Right lobe of liver (tissue), 6 donors: Measurements from ENCODE around the gene CASZ1. TPM values are rescaled to one million over a fixed set of nuclear protein-coding genes. Genes with fewer than 3 reads are reported as not detected.

ENCODE experiments used
- ATAC-seq, 4 donors: fragments of 200-7000 bp; cut with Tn5 transposase; one replicate each; pipeline ENCODE4 v1.9.1; 2020; ENCODE audit warnings: mild to moderate bottlenecking in 4 of 4, moderate library complexity in 4 of 4
- DNase-seq, 3 donors: peaks; one replicate each; pipeline ENCODE4 v3.0.0-alpha.2; 2020
- H3K27ac ChIP-seq, 3 donors: fragments of 200-600 bp; one replicate each; pipeline ENCODE4 v1.8.0; 2022
- H3K27me3 ChIP-seq, 2 donors: fragments of 200-600 bp; one replicate each; pipeline ENCODE4 v1.8.0; 2022
- H3K36me3 ChIP-seq, 4 donors: fragments of 200-600 bp; sonication (generic) in 1 of 4; one replicate each; pipeline versions ENCODE4 v1.5.1 to v1.8.0; 2017 to 2022; ENCODE audit warnings: control low read depth in 1 of 4
- H3K4me1 ChIP-seq, 4 donors: fragments of 200-600 bp; sonication (generic) in 1 of 4; one replicate each; pipeline versions ENCODE4 v1.5.1 to v1.8.0; 2017 to 2022; ENCODE audit warnings: control low read depth in 1 of 4
- H3K4me3 ChIP-seq, 3 donors: fragments of 200-600 bp; one replicate each; pipeline ENCODE4 v1.8.0; 2022
- H3K9me3 ChIP-seq, 4 donors: fragments of 200-600 bp; sonication (generic) in 1 of 4; one replicate each; pipeline versions ENCODE4 v1.5.1 to v1.8.0; 2017 to 2022; ENCODE audit warnings: control low read depth in 1 of 4
- CTCF ChIP-seq, 4 donors: fragments of 200-600 bp in 3 of 4; fragments of 450-650 bp in 1 of 4; IDR thresholded peaks; one replicate each; pipeline versions ENCODE4 v1.5.1 to v1.8.0; 2016 to 2022; ENCODE audit warnings: antibody characterized with exemption in 4 of 4, mild to moderate bottlenecking in 2 of 4
- POLR2A ChIP-seq: fragments of 450-650 bp; IDR thresholded peaks from one replicate; pipeline ENCODE4 v1.6.1; 2017; ENCODE audit warnings: antibody characterized with exemption, mild to moderate bottlenecking
- WGBS: methylation state at CpG from one replicate; pipeline ENCODE4 v1.1.6; 2018; ENCODE audit warnings: low coverage, low lambda C conversion rate; ENCODE audit not compliant: insufficient coverage; ENCODE audit errors: missing lambda C conversion rate; 5-methylcytosine and 5-hydroxymethylcytosine counted together
- intact Hi-C, 2 donors: fragments of 100-400 bp; cut with DNase I; formaldehyde crosslinking; loops; one replicate each; pipeline versions ENCODE4 v1.11.2 to v1.14.1; 2022
- total RNA-seq, 6 experiments: library from RNA; depleted of rRNA in 2 of 6; stranded (reverse); fragments of >200 nt in 2 of 6; fragmentation: NEBNext Ultra II Directional in 3 of 6; extraction: Animal tissue kit (Norgen Biotek cat#: 25700) in 3 of 6; gene quantifications; one replicate each; pipeline versions ENCODE4 v1.1.0 to v1.2.4, GENCODE V29; 2016 to 2023
- donor health status: DM: no; HTN: yes; CAD: no.
- donor health status: DM: no; HTN: no; CAD: no.
- donor health status: DM: no; HTN: no; CAD: no.
- donor health status: DM: no; HTN: yes; CAD: no.
- donor health status: DM: no; HTN: yes; CAD: no.

Gene CASZ1
- total RNA-seq, 6 experiments from 2014 or later = 3.1 to 10.1 (median 5.3) TPM

DNA sequence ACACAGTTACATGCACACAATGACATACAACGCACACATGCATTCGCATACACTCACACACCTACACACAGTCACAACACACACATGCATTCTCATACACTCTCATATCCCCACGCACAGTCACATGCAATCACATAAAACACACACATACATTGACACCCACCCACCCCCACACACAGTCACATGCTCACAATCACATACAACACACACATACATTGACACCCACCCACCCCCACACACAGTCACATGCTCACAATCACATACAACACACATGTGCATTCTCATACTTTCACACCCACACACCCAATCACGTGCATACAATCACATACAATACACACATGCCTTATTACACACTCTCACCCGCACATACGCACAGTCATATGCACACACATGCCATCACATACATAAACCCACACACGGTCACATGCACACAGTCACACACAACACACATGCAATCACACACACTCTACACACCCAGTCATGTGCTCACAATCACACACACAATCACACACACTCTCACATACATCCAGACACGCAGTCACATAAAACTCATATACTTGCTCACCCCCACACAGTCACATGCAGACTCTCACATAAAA, 134.3 kb downstream of the CASZ1 start:
- Histone ChIP-seq H3K27ac (no peak overlapping the region), H3K27me3 (no peaks in the 10 kb centered on the region), H3K4me1 (peaks cover 0 to 39% (median 22%) of the 10 kb centered on the region in 4 donors), H3K4me3 (no peak overlapping the region), H3K36me3 (no peaks in the 10 kb centered on the region), H3K9me3 (no peaks in the 10 kb centered on the region)
- TF ChIP-seq POLR2A (no peak), CTCF (IDR thresholded peaks at IDR 0.05) (no peak)
- 98% methylated on average over 7 of the region's 8 CpGs for WGBS
- no peak for DNase-seq
- ATAC-seq = no peak
- intact Hi-C loops = no loop called here

DNA sequence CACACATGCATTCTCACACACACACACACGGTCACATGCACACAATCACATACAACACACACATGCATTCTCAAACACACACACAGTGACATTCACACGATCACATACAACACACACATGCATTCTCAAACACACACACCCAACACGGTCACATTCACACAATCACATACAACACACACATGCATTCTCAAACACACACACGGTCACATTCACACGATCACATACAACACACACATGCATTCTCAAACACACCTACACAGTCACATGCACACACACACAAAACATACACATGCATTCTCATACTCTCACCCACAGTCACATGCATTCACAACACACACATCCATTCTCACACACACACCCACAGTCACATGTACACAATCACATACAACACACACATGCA, 135.0 kb downstream of the CASZ1 start:
- Histone ChIP-seq H3K27ac (no peak overlapping the region), H3K4me3 (no peak overlapping the region), H3K27me3 (no peaks in the 10 kb centered on the region), H3K9me3 (no peaks in the 10 kb centered on the region), H3K4me1 (peaks cover 0 to 36% (median 19%) of the 10 kb centered on the region in 4 donors), H3K36me3 (no peaks in the 10 kb centered on the region)
- no peak for ATAC-seq
- intact Hi-C loops = no loop called here
- no peak for TF ChIP-seq CTCF (IDR thresholded peaks at IDR 0.05)
- TF ChIP-seq POLR2A = no peak
- no peak for DNase-seq
- 95% methylated on average over 4 of the region's 5 CpGs for WGBS

GRCh38 chr1:10659646-10660540, 136.6 kb downstream of the CASZ1 start:
- peaks cover 0 to 20% (median 10%) of the 10 kb centered on the region in 4 donors for H3K4me1 ChIP-seq
- H3K9me3 ChIP-seq = no peaks in the 10 kb centered on the region
- no peaks in the 10 kb centered on the region for H3K36me3 ChIP-seq
- ATAC-seq (no peak), DNase-seq (no peak)
- TF ChIP-seq CTCF (IDR thresholded peaks at IDR 0.05) (no peak), POLR2A (no peak)
- no peak overlapping the region for H3K4me3 ChIP-seq
- intact Hi-C loops = no loop called here
- 94% methylated on average over 30 of the region's 52 CpGs for WGBS
- H3K27ac ChIP-seq = no peak overlapping the region
- H3K27me3 ChIP-seq = no peaks in the 10 kb centered on the region

- 95% methylated on average over 11 of the region's 18 CpGs for WGBS
- Histone ChIP-seq H3K27me3 (no peaks in the 10 kb centered on the region), H3K4me1 (peaks cover 0 to 14% (median 7%) of the 10 kb centered on the region in 4 donors), H3K4me3 (no peak overlapping the region), H3K27ac (no peak overlapping the region), H3K36me3 (no peaks in the 10 kb centered on the region), H3K9me3 (no peaks in the 10 kb centered on the region)
- ATAC-seq (no peak), DNase-seq (no peak)
- intact Hi-C loops = no loop called here
- TF ChIP-seq CTCF (IDR thresholded peaks at IDR 0.05) (no peak), POLR2A (no peak)
Observed at GRCh38 chr1:10659218-10659617, 137.2 kb downstream of the CASZ1 start.
